GM13976 (cell line): Measurements from ENCODE around the gene STXBP2.

Source experiments
- DNase-seq: peaks from one replicate; pipeline ENCODE4 v3.0.0; 2012; ENCODE audit warnings: low spot score
- CTCF ChIP-seq: IDR thresholded peaks from 2 replicates; pipeline ENCODE4 v1.5.1; 2012; ENCODE audit warnings: borderline replicate concordance, mild to moderate bottlenecking; ENCODE audit not compliant: insufficient read depth; ENCODE audit errors: extremely low read depth, missing control alignments, control extremely low read depth
- in situ Hi-C: fragments of 300-500 bp; cut with MboI; formaldehyde crosslinking; loops from one replicate; pipeline ENCODE4 v1.12.0; 2022; ENCODE audit warnings: low sequenced_read_pairs, mixed read lengths, inconsistent platforms; ENCODE audit not compliant: unreplicated experiment

Gene STXBP2

DNA sequence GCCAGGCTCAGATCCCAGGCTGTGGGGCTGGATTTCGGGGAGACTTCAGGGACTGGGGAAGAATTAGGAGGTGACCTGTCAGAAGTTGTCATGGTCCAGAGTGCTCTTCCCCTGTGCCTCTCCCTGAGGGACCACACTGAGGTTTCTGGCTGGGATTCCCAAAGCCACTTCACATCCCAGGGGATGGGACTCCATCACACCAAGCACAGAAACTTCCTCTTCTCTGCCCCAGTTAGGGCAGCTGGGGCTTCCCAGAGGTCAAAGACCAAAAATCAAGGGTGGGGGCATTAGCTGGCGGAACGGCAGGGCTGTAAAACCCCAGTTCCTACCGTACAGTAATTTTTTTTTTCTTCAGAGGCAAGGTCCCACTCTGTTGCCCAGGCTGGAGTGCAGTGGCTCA, 57.6 kb downstream of the STXBP2 start:
- no peak for DNase-seq
- TF ChIP-seq CTCF = no peak
- in situ Hi-C loops = no loop called here
